Right lobe of liver (tissue), 6 donors: ENCODE data around the gene LYST. TPM values are rescaled to one million over a fixed set of nuclear protein-coding genes. Genes with fewer than 3 reads are reported as not detected.
"Not testable (repeated sequence)": the region's sequence is repeated elsewhere in the genome, so short reads cannot be mapped to it uniquely, and the experiment has no call there.

Experiments
- ATAC-seq, 4 donors: fragments of 200-7000 bp; cut with Tn5 transposase; one replicate each; pipeline ENCODE4 v1.9.1; 2020; ENCODE audit warnings: mild to moderate bottlenecking in 4 of 4, moderate library complexity in 4 of 4
- DNase-seq, 3 donors: peaks; one replicate each; pipeline ENCODE4 v3.0.0-alpha.2; 2020
- H3K27ac ChIP-seq, 3 donors: fragments of 200-600 bp; one replicate each; pipeline ENCODE4 v1.8.0; 2022
- H3K27me3 ChIP-seq, 2 donors: fragments of 200-600 bp; one replicate each; pipeline ENCODE4 v1.8.0; 2022
- H3K36me3 ChIP-seq, 4 donors: fragments of 200-600 bp; sonication (generic) in 1 of 4; one replicate each; pipeline versions ENCODE4 v1.5.1 to v1.8.0; 2017 to 2022; ENCODE audit warnings: control low read depth in 1 of 4
- H3K4me1 ChIP-seq, 4 donors: fragments of 200-600 bp; sonication (generic) in 1 of 4; one replicate each; pipeline versions ENCODE4 v1.5.1 to v1.8.0; 2017 to 2022; ENCODE audit warnings: control low read depth in 1 of 4
- H3K4me3 ChIP-seq, 3 donors: fragments of 200-600 bp; one replicate each; pipeline ENCODE4 v1.8.0; 2022
- H3K9me3 ChIP-seq, 4 donors: fragments of 200-600 bp; sonication (generic) in 1 of 4; one replicate each; pipeline versions ENCODE4 v1.5.1 to v1.8.0; 2017 to 2022; ENCODE audit warnings: control low read depth in 1 of 4
- POLR2A ChIP-seq: fragments of 450-650 bp; IDR thresholded peaks from one replicate; pipeline ENCODE4 v1.6.1; 2017; ENCODE audit warnings: antibody characterized with exemption, mild to moderate bottlenecking
- WGBS: methylation state at CpG from one replicate; pipeline ENCODE4 v1.1.6; 2018; ENCODE audit warnings: low coverage, low lambda C conversion rate; ENCODE audit not compliant: insufficient coverage; ENCODE audit errors: missing lambda C conversion rate; 5-methylcytosine and 5-hydroxymethylcytosine counted together
- intact Hi-C, 2 donors: fragments of 100-400 bp; cut with DNase I; formaldehyde crosslinking; loops; one replicate each; pipeline versions ENCODE4 v1.11.2 to v1.14.1; 2022
- total RNA-seq, 6 experiments: library from RNA; depleted of rRNA in 2 of 6; stranded (reverse); fragments of >200 nt in 2 of 6; fragmentation: NEBNext Ultra II Directional in 3 of 6; extraction: Animal tissue kit (Norgen Biotek cat#: 25700) in 3 of 6; gene quantifications; one replicate each; pipeline versions ENCODE4 v1.1.0 to v1.2.4, GENCODE V29; 2016 to 2023
- TF ChIP-seq, protein P1 (sequence below), 4 donors: fragments of 200-600 bp in 3 of 4; fragments of 450-650 bp in 1 of 4; IDR thresholded peaks; one replicate each; pipeline versions ENCODE4 v1.5.1 to v1.8.0; 2016 to 2022; ENCODE audit warnings: antibody characterized with exemption in 4 of 4, mild to moderate bottlenecking in 2 of 4
- donor health status: DM: no; HTN: yes; CAD: no.
- donor health status: DM: no; HTN: no; CAD: no.
- donor health status: DM: no; HTN: no; CAD: no.
- donor health status: DM: no; HTN: yes; CAD: no.
- donor health status: DM: no; HTN: yes; CAD: no.

LYST gene
- total RNA-seq, 6 experiments from 2014 or later: 9.0 to 16.6 (median 12.5) TPM

DNA sequence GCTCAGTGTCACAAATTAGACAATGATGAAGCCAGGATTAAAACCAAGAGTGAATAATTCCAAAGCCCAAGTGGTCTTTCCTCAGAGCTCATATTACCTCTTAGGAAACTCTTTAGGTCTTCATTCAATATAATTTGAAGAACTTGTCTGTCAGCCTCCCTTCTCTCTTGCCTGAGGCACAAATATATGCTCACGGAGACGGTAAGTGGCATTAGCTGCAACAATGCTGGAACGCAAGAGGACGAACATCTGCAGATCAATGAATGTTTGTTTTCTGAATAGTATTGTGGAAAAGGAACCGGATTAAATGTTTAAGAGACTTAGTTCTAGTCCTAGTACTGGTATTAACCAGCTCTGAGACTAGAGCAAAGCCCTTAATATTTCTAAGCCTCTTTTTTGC is 39.7 kb upstream of the LYST start:
- ATAC-seq (no peak), DNase-seq (no peak)
- no peak for TF ChIP-seq POLR2A
- TF ChIP-seq, protein P1, sequence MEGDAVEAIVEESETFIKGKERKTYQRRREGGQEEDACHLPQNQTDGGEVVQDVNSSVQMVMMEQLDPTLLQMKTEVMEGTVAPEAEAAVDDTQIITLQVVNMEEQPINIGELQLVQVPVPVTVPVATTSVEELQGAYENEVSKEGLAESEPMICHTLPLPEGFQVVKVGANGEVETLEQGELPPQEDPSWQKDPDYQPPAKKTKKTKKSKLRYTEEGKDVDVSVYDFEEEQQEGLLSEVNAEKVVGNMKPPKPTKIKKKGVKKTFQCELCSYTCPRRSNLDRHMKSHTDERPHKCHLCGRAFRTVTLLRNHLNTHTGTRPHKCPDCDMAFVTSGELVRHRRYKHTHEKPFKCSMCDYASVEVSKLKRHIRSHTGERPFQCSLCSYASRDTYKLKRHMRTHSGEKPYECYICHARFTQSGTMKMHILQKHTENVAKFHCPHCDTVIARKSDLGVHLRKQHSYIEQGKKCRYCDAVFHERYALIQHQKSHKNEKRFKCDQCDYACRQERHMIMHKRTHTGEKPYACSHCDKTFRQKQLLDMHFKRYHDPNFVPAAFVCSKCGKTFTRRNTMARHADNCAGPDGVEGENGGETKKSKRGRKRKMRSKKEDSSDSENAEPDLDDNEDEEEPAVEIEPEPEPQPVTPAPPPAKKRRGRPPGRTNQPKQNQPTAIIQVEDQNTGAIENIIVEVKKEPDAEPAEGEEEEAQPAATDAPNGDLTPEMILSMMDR (IDR thresholded peaks at IDR 0.05): no peak
- Histone ChIP-seq H3K27me3 (no peaks in the 10 kb centered on the region), H3K36me3 (no peaks in the 10 kb centered on the region), H3K27ac (no peak overlapping the region), H3K9me3 (no peaks in the 10 kb centered on the region), H3K4me3 (no peak overlapping the region), H3K4me1 (peaks cover 0 to 6% (median 0%) of the 10 kb centered on the region in 4 donors)
- intact Hi-C loops: loop anchor here in 1 of 2 donors (10.0 kb wide), 1 partner anchor 58 kb away; no protein-coding TSS in a partner anchor
- WGBS: 94% methylated on average over 5 of the region's 5 CpGs

DNA sequence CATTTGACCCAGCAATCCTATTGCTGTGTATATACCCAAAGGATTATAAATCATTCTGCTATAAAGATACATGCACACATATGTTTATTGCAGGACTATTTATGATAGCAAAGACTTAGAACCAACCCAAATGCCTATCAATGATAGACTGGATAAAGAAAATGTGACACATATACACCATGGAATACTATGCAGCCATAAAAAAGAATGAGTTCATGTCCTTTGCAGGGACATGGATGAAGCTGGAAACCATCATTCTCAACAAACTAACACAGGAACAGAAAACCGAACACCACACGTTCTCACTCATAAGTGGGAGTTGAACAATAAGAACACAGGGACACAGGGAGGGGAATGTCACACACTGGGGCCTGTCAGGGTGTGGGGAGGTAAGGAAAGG is 37.1 kb upstream of the LYST start:
- not testable (repeated sequence) for DNase-seq, H3K4me3 ChIP-seq, H3K27ac ChIP-seq, H3K27me3 ChIP-seq, H3K9me3 ChIP-seq, ATAC-seq, H3K36me3 ChIP-seq
- H3K4me1 ChIP-seq: peaks cover 0 to 11% (median 0%) of the 10 kb centered on the region in 4 donors
- intact Hi-C loops: loop anchor here in 1 of 2 donors (10.0 kb wide), 1 partner anchor 61 kb away; no protein-coding TSS in a partner anchor
- 100% methylated on average over 2 of the region's 2 CpGs for WGBS

DNA sequence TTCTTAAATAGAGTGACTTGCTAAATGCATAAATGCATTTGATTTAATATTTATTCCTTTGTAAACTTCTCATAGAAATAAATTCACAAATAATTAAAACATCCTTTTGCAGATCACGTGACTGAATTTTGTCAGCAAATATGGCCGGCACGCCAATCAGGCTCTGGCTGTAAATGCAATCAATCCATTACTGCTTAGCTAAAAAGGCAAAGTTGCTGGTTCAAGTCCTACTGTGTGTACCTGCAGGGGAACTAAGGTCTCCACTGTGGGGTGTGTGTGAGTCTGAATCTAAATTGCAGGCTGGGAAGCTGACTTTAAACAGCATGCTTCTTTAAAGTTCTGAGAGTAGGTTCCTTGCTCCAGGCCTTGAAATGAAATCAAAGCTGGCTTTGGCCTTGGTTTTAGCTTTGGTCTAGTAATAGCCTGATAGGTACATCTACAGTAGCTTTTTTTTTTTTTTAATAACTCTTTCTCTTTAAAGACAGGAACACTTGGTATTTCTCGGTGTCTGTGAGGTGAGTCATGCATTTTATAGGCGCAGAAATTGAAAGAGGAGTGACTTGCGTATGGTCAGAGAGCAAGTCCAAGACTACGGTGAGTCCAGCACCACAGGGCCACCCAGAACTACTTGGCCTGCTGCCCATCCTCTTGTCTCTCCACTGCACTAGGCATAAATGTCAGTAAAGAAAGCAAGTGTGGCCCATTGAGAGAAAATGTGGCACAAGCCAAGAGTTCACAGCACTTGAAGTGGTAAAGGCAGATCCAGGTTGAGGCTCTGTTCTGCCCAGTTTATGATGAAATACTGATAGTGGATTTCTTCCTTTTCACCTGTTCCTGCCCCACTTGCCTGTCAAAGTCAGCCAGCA is 36.2 kb upstream of the LYST start:
- H3K27me3 ChIP-seq: no peaks in the 10 kb centered on the region
- H3K4me1 ChIP-seq: peaks cover 0 to 18% (median 0%) of the 10 kb centered on the region in 4 donors
- H3K27ac ChIP-seq: no peak overlapping the region
- H3K9me3 ChIP-seq: no peaks in the 10 kb centered on the region
- 53% methylated on average over 7 of the region's 7 CpGs for WGBS
- no peak overlapping the region for H3K4me3 ChIP-seq
- no peaks in the 10 kb centered on the region for H3K36me3 ChIP-seq
- intact Hi-C loops: loop anchor here in 1 of 2 donors (10.0 kb wide), 1 partner anchor 62 kb away; no protein-coding TSS in a partner anchor
- DNase-seq (no peak), ATAC-seq (peak; percentile 26 to 57 (median 44))
- TF ChIP-seq, protein P1 (IDR thresholded peaks at IDR 0.05): no peak
- TF ChIP-seq POLR2A: no peak

DNA sequence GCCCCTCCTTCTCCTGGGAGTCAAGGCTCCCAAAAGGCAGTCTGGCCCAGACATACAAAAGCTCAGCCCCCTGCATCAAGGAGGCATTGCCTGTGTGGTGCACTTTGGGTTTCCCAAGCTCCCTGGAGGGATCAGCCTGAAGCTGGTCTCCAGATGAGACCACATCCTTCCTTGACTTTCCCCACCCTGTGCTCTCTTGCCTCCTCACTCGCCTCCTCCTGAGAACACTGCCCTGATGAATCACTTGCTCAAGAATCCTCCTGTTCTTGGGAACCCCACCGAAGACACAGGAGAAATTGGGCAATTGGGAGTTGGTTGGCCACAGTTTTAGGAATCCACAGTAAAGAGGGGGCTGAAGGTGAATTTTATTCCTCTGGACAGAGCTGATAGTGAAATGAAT is 34.8 kb upstream of the LYST start:
- no peak for TF ChIP-seq POLR2A
- TF ChIP-seq, protein P1 (IDR thresholded peaks at IDR 0.05): no peak
- 70% methylated on average over 2 of the region's 2 CpGs for WGBS
- no peaks in the 10 kb centered on the region for H3K9me3 ChIP-seq
- peaks cover 0 to 19% (median 0%) of the 10 kb centered on the region in 4 donors for H3K4me1 ChIP-seq
- H3K4me3 ChIP-seq: no peak overlapping the region
- DNase-seq (no peak), ATAC-seq (peak in 1 of 4 donors; percentile 23)
- no peak overlapping the region for H3K27ac ChIP-seq
- intact Hi-C loops: loop anchor here in 1 of 2 donors (10.0 kb wide), 1 partner anchor 63 kb away; no protein-coding TSS in a partner anchor
- H3K27me3 ChIP-seq: no peaks in the 10 kb centered on the region
- H3K36me3 ChIP-seq: no peaks in the 10 kb centered on the region

DNA sequence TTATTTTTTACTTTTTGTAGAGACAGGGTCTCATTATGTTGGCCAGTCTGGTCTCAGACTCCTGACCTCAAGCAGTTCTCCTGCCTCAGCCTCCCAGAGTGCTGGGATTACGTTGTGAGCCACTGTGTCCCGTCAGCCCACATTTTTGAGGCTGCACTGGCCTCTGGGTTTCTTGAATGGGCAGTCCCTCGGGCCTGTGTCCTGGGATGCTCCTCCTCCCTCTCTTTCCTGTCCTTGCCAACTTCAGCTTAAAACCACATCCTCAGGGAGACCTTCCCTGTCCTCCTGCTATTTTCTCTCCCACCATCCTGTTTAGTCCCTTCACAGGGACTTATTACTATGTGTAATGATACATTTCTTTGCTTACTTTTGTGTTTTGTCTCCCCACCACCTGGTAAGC is 31.4 kb upstream of the LYST start:
- TF ChIP-seq, protein P1 (IDR thresholded peaks at IDR 0.05): no peak
- TF ChIP-seq POLR2A: no peak
- ATAC-seq: no peak
- intact Hi-C loops: no loop called here

More for the DNA sequence above, 31.4 kb upstream of the LYST start:
- Histone ChIP-seq H3K4me3 (no peak overlapping the region), H3K27ac (no peak overlapping the region), H3K36me3 (no peaks in the 10 kb centered on the region), H3K4me1 (peaks cover 0 to 16% (median 0%) of the 10 kb centered on the region in 4 donors), H3K27me3 (no peaks in the 10 kb centered on the region), H3K9me3 (no peaks in the 10 kb centered on the region)
- DNase-seq: no peak
- 52% methylated on average over 3 of the region's 3 CpGs for WGBS
